ENCODE measurements around the gene AKAP6.

AKAP6 gene

GRCh38 chr14:32813401-32813800 is 484.3 kb downstream of the AKAP6 start:
- no peak for DNase-seq (ENCODE audit: low read depth)
- H3K4me3 ChIP-seq (ENCODE audit: low read depth, low read length): no peak overlapping the region
- TF ChIP-seq CTCF (IDR thresholded peaks at IDR 0.05; ENCODE audit: control insufficient read depth, extremely low read depth, insufficient read depth): no peak

GRCh38 chr14:32814721-32815120 is 485.6 kb downstream of the AKAP6 start:
- H3K4me3 ChIP-seq (ENCODE audit: low read depth, low read length): no peak overlapping the region
- no peak for TF ChIP-seq CTCF (IDR thresholded peaks at IDR 0.05; ENCODE audit: control insufficient read depth, extremely low read depth, insufficient read depth)
- DNase-seq (ENCODE audit: low read depth): no peak

GRCh38 chr14:32816588-32816987 is 487.5 kb downstream of the AKAP6 start:
- no peak overlapping the region for H3K4me3 ChIP-seq (ENCODE audit: low read depth, low read length)
- DNase-seq (ENCODE audit: low read depth): no peak
- no peak for TF ChIP-seq CTCF (IDR thresholded peaks at IDR 0.05; ENCODE audit: control insufficient read depth, extremely low read depth, insufficient read depth)

GRCh38 chr14:32817780-32818179 is 488.7 kb downstream of the AKAP6 start:
- no peak for TF ChIP-seq CTCF (IDR thresholded peaks at IDR 0.05; ENCODE audit: control insufficient read depth, extremely low read depth, insufficient read depth)
- H3K4me3 ChIP-seq (ENCODE audit: low read depth, low read length): no peak overlapping the region
- no peak for DNase-seq (ENCODE audit: low read depth)

- H3K4me3 ChIP-seq (ENCODE audit: low read depth, low read length): no peak overlapping the region
- DNase-seq (ENCODE audit: low read depth): no peak
- no peak for TF ChIP-seq CTCF (IDR thresholded peaks at IDR 0.05; ENCODE audit: control insufficient read depth, extremely low read depth, insufficient read depth)
Measured at GRCh38 chr14:32818581-32818980, 489.5 kb downstream of the AKAP6 start.

- no peak overlapping the region for H3K4me3 ChIP-seq (ENCODE audit: low read depth, low read length)
- TF ChIP-seq CTCF (IDR thresholded peaks at IDR 0.05; ENCODE audit: control insufficient read depth, extremely low read depth, insufficient read depth): no peak
Measured at GRCh38 chr14:32820181-32820580, 491.1 kb downstream of the AKAP6 start.

GRCh38 chr14:32820682-32821081 is 491.6 kb downstream of the AKAP6 start:
- H3K4me3 ChIP-seq (ENCODE audit: low read depth, low read length): no peak overlapping the region
- no peak for TF ChIP-seq CTCF (IDR thresholded peaks at IDR 0.05; ENCODE audit: control insufficient read depth, extremely low read depth, insufficient read depth)
- DNase-seq (ENCODE audit: low read depth): no peak

More at GRCh38 chr14:32820181-32820580, 491.1 kb downstream of the AKAP6 start:
- DNase-seq (ENCODE audit: low read depth): no peak
